Activated gamma-delta T cell treated with anti-CD3 and anti-CD28 coated beads, Interleukin-2, amount 50 U/mL, for 16 hours (primary cell): ENCODE results near the gene SAMD4B.
"Not testable (repeated sequence)": the region's sequence is repeated elsewhere in the genome, so short reads cannot be mapped to it uniquely, and the experiment has no call there.

Experiments
- DNase-seq: peaks from one replicate; pipeline ENCODE4 v3.0.0-alpha.2; 2020; ENCODE audit warnings: low read depth

SAMD4B gene

DNA sequence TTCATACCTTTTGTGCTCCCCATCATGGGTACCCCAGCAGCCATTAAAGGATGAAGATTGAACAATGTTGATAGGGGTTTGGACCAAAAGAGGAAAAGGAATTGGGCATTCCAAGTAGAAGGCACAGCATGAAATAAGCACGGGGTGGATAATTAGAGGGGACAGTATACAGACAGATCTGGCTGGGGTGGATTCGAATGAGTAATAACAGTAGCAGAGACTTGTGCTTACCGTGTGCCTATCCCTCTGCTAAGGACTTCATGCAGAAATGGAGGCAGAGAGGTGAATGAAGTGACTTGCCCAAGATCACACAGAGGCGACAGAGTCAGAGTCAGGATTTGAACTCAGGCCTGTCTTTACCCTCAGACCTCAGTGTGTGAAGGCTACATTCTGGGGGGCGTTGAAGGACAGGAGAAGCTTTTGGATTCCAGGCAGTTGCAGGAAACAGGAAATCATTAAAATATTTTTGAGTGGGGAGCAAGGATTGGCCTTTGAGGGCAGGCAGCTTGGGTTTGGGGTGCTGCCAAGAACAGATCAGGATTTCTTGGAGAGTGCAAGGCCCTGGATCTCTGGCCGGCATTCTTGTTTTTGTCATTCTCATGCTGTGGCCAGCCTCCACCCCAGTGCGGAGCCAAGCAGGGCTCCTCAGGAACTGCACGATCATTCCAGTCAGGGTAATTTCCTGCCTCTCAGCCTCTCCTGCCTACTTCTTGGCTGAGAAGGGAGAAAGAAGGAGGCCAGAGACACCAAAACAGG is 30.0 kb downstream of the SAMD4B start:
- DNase-seq: no peak

DNA sequence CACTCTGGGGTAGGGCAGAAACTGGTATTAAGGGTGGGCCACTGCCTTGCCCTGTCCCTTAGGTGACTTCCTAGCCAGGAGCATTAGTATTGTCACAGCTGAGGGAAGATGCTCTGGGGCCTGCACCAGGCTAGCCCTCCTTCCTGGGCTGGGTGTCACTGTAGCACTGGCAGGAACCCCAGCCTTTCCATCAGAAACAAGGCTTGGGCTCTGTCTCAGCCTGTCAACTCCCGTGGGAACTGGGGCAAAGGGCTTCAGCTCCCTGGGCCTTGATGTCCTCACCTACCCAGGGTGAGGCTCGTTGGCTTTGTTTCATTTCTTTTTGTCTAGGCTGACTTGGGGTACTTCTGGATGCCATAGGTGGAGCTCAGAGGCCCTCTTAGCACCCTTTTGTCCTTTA is 30.7 kb downstream of the SAMD4B start:
- DNase-seq: no peak

DNA sequence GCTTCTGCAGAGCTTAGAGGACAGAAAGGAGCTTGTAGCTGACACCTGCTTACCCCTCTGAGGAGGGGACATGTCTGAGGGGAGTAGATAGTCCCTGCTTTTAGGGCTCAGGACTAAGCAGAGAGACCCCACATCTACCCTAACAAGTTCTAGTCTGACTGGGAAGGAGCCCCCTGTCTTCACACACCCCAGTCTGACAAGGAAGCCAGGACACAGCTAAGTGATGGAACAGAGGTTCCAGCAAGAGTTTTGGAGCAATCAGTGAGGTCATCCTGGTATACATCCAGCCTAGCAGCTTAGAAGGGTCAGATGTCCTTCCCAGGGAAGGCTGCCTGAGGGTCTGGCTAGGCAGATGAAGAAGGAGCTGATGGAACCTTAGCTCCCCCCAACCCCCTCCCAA is 33.7 kb downstream of the SAMD4B start:
- no peak for DNase-seq

DNA sequence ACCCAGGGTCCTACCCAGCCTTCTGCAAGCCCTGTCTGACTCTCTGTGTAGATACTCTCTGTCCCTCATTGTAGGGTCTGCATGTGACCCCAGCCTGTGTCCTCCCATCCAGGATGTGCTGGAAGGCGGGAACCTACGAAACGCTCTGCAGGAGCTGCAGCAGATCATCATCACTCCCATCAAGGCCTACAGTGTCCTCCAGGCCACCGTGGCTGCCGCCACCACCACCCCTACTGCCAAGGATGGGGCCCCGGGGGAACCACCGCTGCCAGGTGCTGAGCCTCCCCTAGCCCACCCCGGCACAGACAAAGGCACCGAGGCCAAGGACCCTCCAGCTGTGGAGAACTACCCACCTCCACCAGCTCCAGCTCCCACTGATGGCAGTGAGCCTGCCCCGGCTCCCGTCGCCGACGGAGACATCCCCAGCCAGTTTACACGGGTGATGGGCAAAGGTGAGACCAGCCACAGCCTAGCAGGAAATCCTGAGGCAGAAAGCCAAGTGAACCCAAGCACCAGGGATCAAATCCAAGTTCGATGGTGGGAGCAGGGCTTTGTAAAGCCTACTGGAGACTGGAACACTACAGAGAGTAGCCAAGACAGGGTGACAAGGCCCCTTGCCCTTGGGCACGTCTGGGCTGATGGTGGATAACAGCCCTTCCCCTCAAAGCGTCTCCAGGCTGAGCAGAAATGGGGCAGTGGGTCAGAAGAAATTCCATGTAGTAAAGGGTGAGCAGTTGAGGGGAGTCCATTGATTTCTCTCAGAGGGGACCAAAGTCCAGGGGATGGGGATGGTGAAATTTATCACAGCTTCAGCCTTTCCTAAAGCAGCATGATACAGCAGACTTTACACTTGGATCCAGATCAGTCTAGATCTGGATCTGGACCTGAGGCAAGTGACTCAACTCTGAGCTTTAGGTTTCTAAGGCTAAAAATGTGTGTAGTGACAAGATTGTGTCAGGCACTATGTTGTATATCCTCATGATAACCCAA is 35.4 kb downstream of the SAMD4B start:
- no peak for DNase-seq

DNA sequence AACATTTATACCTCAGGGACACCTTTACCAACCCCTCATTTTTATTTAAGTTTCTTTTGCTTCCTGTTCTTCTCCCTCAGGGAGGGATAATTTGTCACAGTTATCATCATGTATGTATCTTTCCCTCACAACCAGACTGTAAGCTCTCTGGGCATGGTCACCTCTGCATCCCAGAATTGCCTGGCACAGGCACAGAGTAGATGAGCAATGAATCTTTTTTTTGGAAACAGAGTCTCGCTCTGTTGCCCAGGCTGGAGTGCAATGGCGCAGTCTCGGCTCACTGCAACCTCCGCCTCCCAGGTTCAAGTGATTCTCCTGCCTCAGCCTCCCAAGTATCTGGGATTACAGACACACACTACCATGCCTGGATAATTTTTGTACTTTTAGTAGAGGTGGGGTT is 37.1 kb downstream of the SAMD4B start:
- DNase-seq: not testable (repeated sequence)

DNA sequence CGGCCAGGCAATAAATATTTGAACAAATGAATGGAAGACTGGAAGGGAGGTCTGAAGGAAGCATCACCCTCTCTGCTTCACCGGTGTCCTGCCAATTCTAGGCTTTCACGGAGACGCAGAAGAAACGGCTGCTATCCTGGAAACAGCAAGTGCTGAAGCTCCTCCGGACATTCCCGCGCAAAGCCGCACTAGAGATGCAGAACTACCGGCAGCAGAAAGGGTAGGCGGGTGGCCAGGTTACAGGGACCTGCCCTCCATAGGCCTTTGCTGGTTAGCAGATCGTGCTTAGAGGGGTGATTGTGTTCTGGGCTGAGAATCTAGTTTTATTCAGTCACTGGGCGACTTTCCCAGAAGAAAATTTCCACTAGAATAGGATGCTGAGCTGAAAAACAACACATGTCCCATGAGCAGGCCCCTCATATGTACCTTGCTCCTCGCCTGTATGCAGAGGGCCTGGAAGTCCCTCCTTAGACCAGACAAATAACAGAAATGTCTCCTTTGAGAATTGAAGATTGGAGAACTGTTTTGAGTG is 37.7 kb downstream of the SAMD4B start:
- no peak for DNase-seq

DNA sequence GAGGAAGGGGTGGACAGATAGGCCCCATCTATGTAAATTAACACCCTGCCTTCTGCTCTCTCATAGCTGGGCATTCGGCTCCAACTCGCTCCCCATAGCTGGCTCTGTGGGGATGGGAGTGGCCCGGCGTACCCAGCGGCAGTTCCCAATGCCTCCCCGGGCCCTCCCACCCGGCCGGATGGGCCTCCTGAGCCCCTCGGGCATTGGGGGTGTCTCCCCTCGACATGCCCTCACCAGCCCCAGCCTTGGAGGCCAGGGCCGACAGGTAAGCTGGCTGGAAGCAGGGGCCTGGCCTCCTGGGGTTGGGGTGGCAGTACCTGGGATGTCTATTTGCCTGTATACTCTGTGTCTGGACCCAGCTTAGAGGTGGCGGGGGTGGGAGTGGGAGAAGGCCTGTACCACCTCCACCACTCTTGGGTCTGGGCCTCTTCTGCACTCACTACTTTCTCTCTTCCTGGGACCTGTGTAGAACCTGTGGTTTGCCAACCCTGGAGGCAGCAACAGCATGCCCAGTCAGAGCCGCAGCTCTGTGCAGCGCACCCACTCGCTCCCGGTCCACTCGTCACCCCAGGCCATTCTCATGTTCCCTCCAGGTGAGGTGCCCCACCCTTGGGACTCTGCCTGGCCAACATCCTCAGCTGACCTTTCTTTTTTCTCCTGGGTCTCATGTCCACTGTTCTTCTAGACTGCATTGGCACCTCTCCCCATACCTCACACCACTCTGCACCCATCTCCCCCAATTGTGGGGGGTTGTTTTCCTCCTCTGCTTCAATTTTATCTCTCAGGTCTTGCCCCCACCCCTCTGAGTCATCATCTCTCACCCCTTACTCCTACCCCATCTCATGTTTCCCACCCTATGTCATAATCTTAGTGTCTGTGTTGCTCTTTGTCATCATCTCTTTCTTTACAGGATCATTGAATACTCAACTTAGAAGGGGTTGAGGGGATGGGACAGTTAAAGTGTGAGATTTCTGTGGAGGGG is 38.6 kb downstream of the SAMD4B start:
- no peak for DNase-seq

DNA sequence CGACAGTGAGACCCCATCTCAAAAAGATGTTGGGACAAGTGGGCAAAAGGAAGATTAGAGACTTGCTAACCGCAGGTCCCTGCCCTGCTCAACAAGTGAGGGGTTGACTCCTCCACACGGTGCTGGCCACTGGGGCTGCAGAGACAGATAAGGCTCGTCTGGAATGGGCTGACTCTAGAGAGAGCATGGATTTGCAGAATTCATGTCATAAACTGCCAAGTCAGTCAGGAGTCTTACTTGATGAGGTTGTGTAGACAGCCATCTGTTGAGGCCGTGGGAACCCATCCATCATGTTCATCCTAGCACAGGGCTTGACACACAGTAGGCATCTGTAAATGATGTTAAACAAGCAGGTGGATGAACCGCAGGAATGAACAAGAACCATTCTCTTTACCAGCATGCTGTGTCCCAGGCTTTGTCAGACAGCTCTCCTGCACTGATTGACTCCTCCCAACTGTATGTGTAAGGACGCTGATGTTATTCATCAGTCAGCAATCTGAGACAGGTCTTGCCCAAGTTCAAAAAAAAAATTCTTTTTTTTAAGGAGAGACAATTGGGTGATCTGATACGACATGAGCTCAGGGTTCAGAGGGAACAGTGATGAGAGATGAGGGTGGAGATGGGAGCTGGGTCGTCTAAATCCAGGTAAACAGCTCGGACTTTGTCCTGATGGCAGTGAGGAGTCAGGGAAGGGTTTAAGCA is 39.8 kb downstream of the SAMD4B start:
- DNase-seq: no peak

DNA sequence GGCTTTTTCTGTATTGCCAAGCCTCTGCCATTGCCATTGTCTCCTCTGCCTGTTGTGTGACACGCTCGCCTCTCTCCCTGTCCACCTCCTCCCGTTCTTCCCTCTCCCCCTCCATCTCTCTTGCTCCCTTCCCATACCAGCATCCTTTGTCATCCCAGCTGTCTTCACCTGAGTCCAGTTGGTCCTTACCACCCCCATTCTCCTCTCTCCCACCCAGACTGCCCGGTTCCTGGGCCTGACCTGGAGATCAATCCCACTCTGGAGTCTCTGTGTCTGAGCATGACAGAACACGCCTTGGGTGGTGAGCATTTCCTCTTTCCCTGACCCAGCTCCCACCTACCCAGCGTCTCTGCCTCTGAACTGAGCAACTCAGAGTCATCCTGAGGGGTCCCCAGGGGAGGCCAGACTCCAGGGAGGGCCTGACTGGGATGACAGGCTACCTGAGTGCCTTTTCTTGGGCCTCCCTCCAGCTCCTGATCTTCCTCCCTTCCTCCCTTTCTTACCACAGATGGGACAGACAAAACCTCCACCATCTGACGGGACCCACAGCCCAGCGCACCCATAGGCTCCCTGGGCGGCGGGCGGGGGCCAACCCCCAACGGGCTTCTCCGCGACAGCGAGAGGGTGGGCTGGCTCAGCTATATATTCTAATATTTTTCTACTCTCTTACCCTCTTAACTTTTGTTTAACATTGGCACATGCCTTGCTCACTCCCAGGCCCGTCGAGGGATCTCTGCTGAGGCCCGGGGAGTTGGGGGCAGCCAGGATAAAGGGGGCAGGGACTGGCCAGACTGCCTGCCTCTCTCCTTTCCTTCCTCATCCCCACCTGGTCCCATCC is 41.0 kb downstream of the SAMD4B start:
- DNase-seq: no peak

DNA sequence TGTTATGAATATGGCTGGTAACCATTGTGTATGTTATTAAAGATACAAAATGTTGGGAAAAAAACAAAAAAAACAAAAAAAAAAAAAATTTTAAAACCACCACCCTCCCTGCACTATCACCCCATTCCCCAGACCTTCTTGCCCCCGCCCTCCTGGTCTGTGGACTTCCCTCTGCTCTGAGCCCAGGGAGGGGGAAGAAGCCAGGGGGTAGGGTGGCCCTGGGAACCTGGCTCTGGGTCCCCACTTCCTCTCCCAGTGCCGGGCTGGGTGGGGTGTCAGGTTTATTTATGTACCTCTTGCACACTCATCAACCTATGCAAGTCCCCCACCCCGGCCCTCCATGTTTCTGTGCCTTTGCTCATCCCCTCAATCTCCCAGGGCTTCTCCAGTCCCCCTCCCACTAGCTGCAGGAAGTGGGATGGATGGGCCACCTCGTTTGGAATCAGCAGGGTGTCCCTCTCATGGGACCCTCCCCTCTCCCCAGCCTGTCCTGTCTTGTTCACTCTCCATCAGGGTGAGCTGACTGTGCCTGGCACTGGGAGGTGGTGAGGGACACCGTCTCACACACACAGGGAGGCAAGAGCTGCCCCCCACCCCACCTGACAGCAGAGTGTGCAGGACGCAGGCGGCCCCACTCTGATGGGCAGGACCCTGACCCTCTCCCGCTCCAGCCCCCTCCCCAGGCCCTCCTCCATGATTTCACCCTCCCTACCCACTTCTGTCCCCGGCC is 42.8 kb downstream of the SAMD4B start:
- DNase-seq: no peak

DNA sequence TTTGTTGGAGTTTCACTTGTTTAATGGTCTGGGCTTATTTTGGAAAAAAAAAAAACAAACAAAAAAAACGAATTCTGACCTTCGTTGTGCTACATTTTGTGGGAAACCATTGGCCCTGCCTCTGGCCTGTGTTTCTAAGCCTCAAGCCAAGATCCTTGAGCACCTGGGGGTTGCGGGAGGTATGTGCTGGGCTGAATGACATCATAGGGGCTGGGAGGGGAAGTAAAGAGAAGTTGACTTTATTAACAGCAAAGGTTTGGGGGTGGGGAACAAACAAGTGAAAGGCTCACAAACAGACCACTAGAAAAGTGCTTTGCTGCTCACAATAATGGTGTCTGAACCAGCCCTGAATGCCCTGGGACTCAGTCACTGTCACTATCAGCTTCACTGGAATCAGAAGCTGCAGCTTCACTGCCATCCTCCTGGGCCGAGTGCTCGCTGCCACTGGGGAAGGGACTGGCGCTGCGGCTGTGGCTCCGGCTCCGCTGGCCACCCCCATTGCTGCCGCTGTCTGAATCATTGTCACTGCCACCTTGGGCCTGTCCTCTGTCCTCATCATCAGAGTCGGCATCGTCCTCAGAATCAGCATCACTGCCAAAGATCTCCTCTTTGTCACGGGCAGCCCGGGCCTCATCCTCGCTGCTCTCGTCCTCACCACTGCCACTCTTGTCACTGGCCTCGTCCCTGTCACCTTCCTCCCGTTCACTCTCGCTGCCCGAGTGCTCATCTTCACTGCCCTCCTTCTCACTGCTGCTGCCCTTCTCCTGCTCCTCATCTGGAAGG is 43.6 kb downstream of the SAMD4B start:
- DNase-seq: no peak

DNA sequence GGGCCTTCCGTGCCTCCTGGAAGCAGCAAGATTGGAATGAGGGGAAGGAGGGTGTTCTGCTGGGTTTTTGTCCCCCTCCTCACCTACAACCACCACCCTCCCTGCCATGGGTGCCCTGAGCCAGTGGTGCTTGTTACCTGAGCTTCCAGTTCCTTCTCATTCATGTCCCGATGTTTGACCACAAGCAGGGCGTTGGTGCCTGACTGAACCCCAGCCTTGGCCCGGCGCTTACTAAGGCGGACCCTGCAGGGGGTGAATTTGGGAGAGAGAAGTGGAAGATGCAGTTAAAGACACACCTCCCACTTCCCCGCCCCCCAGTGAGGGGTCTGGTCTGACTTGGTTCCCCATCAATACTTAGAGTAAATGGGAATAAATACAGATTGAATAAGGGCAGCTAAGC is 44.3 kb downstream of the SAMD4B start:
- DNase-seq: no peak

DNA sequence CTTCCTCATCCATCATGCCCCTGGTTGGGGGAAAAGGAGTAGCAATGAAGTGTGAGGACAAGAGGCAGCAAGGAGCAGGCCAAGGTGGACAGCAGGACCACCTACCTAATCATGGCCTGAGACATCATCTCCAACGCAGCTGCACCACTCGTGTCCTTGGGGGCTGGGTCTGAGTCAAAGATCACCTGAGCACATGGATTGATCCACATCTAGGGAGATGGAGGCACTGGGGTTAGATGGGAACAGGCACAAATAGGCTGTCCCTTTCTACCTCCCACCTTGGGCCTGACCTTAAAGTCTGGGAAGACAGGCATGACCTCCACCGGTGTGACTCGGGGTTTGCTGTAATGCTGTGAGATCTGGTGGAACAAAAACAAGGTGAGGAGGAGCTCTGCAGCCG is 46.4 kb downstream of the SAMD4B start:
- DNase-seq: no peak

DNA sequence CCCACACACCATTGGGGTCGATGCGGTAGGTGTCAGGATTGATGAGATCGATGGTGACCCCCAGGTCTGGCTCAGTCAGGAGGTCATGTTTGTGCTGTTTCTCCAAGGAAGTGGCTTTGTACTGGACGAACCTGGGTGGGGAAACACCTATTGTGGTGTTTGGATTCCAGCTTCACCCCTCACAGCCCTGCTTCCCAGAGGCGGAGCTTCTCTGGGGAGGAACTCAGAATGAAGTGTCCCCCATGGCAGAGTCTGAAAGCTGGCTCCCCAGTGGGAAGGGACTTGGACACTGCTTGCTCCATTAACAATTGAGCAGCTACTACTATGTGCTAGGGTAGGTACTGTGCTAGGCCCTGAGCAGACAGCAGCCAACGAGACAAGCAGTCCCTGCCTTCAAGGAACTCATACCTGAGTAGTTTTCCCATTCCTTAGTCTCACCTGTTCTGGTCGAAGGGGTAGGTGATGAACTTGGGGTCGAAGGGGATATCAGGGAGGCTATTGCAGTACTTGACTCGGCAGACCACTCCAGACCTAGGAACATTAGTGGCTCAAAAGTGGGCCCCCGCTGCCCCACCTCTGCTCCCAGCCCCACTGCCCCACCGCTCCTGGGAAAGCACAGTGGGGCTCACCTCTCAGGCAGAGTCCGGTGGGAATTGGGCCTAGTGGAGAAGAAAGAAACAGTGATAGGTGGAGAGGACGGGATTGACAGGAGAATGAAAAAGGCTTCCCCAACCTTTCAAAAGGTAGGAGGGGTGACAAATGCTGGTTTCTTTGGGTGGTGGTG is 47.6 kb downstream of the SAMD4B start:
- DNase-seq: no peak

DNA sequence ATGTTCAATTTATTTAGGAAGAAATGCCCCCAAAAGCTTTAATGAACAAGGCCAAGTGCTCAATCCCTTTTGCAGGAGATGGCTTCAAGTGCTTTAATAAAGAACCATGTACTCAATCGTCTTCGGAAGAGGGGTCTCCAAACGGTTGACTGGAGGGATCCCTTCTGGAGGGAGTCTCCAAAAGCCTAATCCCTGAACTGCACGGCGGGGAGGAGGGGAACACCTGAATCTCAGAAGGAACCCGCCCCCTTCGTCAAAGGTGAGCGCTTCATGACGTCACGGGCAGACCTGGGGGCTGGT is 48.2 kb downstream of the SAMD4B start:
- DNase-seq: peak; percentile 59

DNA sequence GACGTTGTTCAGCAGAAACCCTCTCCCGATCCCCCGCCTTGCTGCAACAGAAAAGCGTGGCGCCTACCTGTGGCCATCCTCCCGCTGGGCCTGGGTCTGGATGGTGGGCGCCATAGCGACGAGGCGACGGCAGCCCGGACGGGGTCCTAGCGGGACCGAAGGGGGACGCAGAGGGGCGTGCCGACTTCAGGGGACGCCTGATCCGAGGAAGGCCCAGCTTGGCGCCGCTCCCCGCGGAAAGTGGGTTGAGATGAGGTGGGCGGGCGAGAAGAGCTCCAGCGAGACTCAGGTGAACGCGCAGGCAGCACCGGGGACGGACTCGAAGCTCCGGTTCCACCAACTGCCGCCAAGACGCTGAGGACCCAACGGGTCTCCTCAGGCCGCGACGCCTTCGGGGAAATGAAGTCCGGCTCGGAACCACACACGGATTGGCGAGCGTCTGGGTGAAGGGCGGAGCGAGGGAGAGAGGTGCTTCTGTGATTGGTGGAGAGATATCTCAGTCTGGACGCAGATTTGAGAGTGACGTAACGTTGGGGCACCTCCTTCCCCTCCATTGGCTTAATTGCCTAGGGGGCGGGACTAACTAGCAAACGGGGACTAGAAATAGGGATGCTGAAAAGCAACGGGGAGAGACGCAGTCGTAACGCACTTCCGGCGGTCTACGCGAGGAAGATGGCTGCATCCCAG is 48.7 kb downstream of the SAMD4B start, which contains the start of the genes MED29 and PAF1:
TSS of gene MED29 (plus strand) at position 628 of the 687 bp plus-strand sequence. CDS start at position 673, 45 bp downstream.
TSS of gene PAF1 (minus strand) at position 356 of the 687 bp plus-strand sequence. CDS start at position 114, 242 bp downstream.
- peak; percentile 94 for DNase-seq
